IMR-90 (cell line): ENCODE measurements around the gene SLC9A1. TPM values are rescaled to one million over a fixed set of nuclear protein-coding genes. Genes with fewer than 3 reads are reported as not detected.

Source experiments
- ATAC-seq: fragments of 200-7000 bp; cut with Tn5 transposase; 2 replicates; pipeline ENCODE4 v1.9.1; 2020; ENCODE audit warnings: low read depth, mild to moderate bottlenecking, moderate library complexity
- BruUV-seq: library from RNA; stranded (reverse); fragments of 400-500 nt; replicated peaks from 2 replicates; lab custom pipeline; 2021; lab: Mats Ljungman, UMichigan
- CTCF ChIA-PET: fragments of 300-600 bp; formaldehyde crosslinking; extraction: SDS; loops from one replicate; lab custom pipeline; 2021; ENCODE audit warnings: antibody characterized with exemption; lab: Yijun Ruan, JAX
- POLR2A ChIA-PET: fragments of 300-600 bp; sonication (Branson Sonifier 250); formaldehyde crosslinking; loops from one replicate; lab custom pipeline; 2022; ENCODE audit warnings: antibody characterized with exemption; ENCODE audit not compliant: unreplicated experiment; lab: Charles Lee
- DNase-seq: peaks from one replicate; pipeline ENCODE4 v3.0.0; 2013
- H2AFZ ChIP-seq: replicated peaks from 2 replicates; pipeline ENCODE3; 2013; ENCODE audit warnings: low read length, mild to moderate bottlenecking; ENCODE audit not compliant: poor library complexity
- H2AK5ac ChIP-seq: 2 replicates; pipeline ENCODE4 v1.6.1; 2013; ENCODE audit warnings: low read depth, low read length, inconsistent platforms
- H2AK9ac ChIP-seq: replicated peaks from 2 replicates; pipeline ENCODE3; 2013; ENCODE audit warnings: mild to moderate bottlenecking, low read depth, low read length, moderate library complexity; ENCODE audit not compliant: poor library complexity
- H2BK120ac ChIP-seq: 2 replicates; pipeline ENCODE4 v1.6.1; 2013; ENCODE audit warnings: low read depth, low read length, inconsistent platforms
- H2BK15ac ChIP-seq: 3 replicates; pipeline ENCODE4 v1.6.1; 2013; ENCODE audit warnings: low read depth, low read length, inconsistent platforms
- H2BK20ac ChIP-seq: 2 replicates; pipeline ENCODE4 v1.6.1; 2013; ENCODE audit warnings: low read depth, mild to moderate bottlenecking, inconsistent platforms, low read length, moderate library complexity
- H2BK5ac ChIP-seq: 2 replicates; pipeline ENCODE4 v1.6.1; 2013; ENCODE audit warnings: mild to moderate bottlenecking, low read depth, low read length, inconsistent platforms; ENCODE audit not compliant: poor library complexity, severe bottlenecking
- H3K14ac ChIP-seq: replicated peaks from 2 replicates; pipeline ENCODE4 v1.6.1; 2013; ENCODE audit warnings: low read depth, low read length, inconsistent platforms
- H3K18ac ChIP-seq: 2 replicates; pipeline ENCODE4 v1.6.1; 2013; ENCODE audit warnings: low read depth, low read length, control low read depth
- H3K23ac ChIP-seq: 2 replicates; pipeline ENCODE4 v1.6.1; 2013; ENCODE audit warnings: low read depth, low read length, inconsistent platforms
- H3K27ac ChIP-seq: 2 replicates; pipeline ENCODE4 v1.5.1; 2013; ENCODE audit warnings: mild to moderate bottlenecking, control low read depth, low read length; ENCODE audit not compliant: insufficient read depth
- H3K27me3 ChIP-seq: 2 replicates; pipeline ENCODE4 v1.6.1; 2013; ENCODE audit warnings: low read length; ENCODE audit not compliant: control insufficient read depth, insufficient read depth
- H3K36me3 ChIP-seq: 2 replicates; pipeline ENCODE4 v1.6.1; 2013; ENCODE audit warnings: low read length, mixed read lengths; ENCODE audit not compliant: control insufficient read depth, insufficient read depth
- H3K4ac ChIP-seq: 2 replicates; pipeline ENCODE4 v1.6.1; 2013; ENCODE audit warnings: low read depth, low read length, inconsistent platforms
- H3K4me1 ChIP-seq: 2 replicates; pipeline ENCODE4 v1.6.1; 2013; ENCODE audit warnings: low read length, mixed read lengths; ENCODE audit not compliant: control insufficient read depth, insufficient read depth
- H3K4me2 ChIP-seq: 2 replicates; pipeline ENCODE4 v1.6.1; 2013; ENCODE audit warnings: low read depth, mild to moderate bottlenecking, control low read depth, low read length, moderate library complexity
- H3K4me3 ChIP-seq: 2 replicates; pipeline ENCODE4 v1.5.1; 2013; ENCODE audit warnings: low read depth, mild to moderate bottlenecking, control low read depth, low read length, moderate library complexity; ENCODE audit not compliant: insufficient read depth
- H3K56ac ChIP-seq: 2 replicates; pipeline ENCODE4 v1.6.1; 2013; ENCODE audit warnings: low read length, inconsistent platforms; ENCODE audit not compliant: insufficient read depth; ENCODE audit errors: extremely low read depth
- H3K79me1 ChIP-seq, 2 experiments: 2 replicates each; pipeline ENCODE4 v1.6.1; 2013; ENCODE audit warnings: low read length in 2 of 2, inconsistent platforms in 1 of 2, low read depth in 1 of 2
- H3K9ac ChIP-seq: 2 replicates; pipeline ENCODE4 v1.6.1; 2013; ENCODE audit warnings: low read depth, low read length, control low read depth
- H3K9me1 ChIP-seq: 2 replicates; pipeline ENCODE4 v1.6.1; 2013; ENCODE audit warnings: low read length, inconsistent platforms; ENCODE audit not compliant: insufficient read depth
- H3K9me3 ChIP-seq: 2 replicates; pipeline ENCODE4 v1.6.1; 2013; ENCODE audit warnings: low read length; ENCODE audit not compliant: control insufficient read depth, insufficient read depth
- H4K20me1 ChIP-seq: 2 replicates; pipeline ENCODE4 v1.6.1; 2013; ENCODE audit warnings: low read length, inconsistent platforms; ENCODE audit not compliant: insufficient read depth
- H4K5ac ChIP-seq: 2 replicates; pipeline ENCODE4 v1.6.1; 2013; ENCODE audit warnings: mild to moderate bottlenecking, low read depth, low read length, control low read depth
- H4K8ac ChIP-seq, 2 experiments: 2 replicates each; pipeline ENCODE4 v1.6.1; 2013; ENCODE audit warnings: low read depth in 2 of 2, low read length in 2 of 2, control low read depth in 1 of 2, inconsistent platforms in 1 of 2
- H4K91ac ChIP-seq: 2 replicates; pipeline ENCODE4 v1.6.1; 2013; ENCODE audit warnings: low read depth, low read length, inconsistent platforms; ENCODE audit not compliant: insufficient read depth
- BHLHE40 ChIP-seq: fragments of 150-350 bp; IDR thresholded peaks from 2 replicates; pipeline ENCODE4 v1.6.1; 2016; ENCODE audit warnings: mild to moderate bottlenecking, low read depth, low read length
- CEBPB ChIP-seq: IDR thresholded peaks from 2 replicates; pipeline ENCODE4 v1.6.1; 2012; ENCODE audit warnings: low read depth, low read length, improper control_type of control experiment
- CHD1 ChIP-seq: IDR thresholded peaks from 2 replicates; pipeline ENCODE4 v1.6.1; 2012; ENCODE audit warnings: low read depth, low read length, improper control_type of control experiment
- ELK1 ChIP-seq: fragments of 150-350 bp; IDR thresholded peaks from 2 replicates; pipeline ENCODE4 v1.6.1; 2016; ENCODE audit warnings: low read depth, mild to moderate bottlenecking, low read length, moderate library complexity, borderline replicate concordance
- FOS ChIP-seq: fragments of 150-350 bp; IDR thresholded peaks from 2 replicates; pipeline ENCODE4 v1.6.1; 2016; ENCODE audit warnings: low read depth, low read length
- MAFK ChIP-seq: IDR thresholded peaks from 2 replicates; pipeline ENCODE4 v1.6.1; 2012; ENCODE audit warnings: low read depth, low read length, improper control_type of control experiment
- MAZ ChIP-seq: IDR thresholded peaks from 2 replicates; pipeline ENCODE4 v1.6.1; 2012; ENCODE audit warnings: low read depth, mild to moderate bottlenecking, low read length, improper control_type of control experiment, moderate library complexity, borderline replicate concordance
- MXI1 ChIP-seq: IDR thresholded peaks from 2 replicates; pipeline ENCODE4 v1.6.1; 2012; ENCODE audit warnings: low read depth, mild to moderate bottlenecking, low read length, moderate library complexity, borderline replicate concordance
- NFE2L2 ChIP-seq: fragments of 150-350 bp; IDR thresholded peaks from 2 replicates; pipeline ENCODE4 v1.6.1; 2016; ENCODE audit warnings: low read depth, mild to moderate bottlenecking, low read length
- POLR2A ChIP-seq: IDR thresholded peaks from 2 replicates; pipeline ENCODE4 v1.6.1; 2012; ENCODE audit warnings: mild to moderate bottlenecking, low read depth, low read length
- RAD21 ChIP-seq: IDR thresholded peaks from 2 replicates; pipeline ENCODE4 v1.6.1; 2012; ENCODE audit warnings: low read length, improper control_type of control experiment
- RCOR1 ChIP-seq: IDR thresholded peaks from 2 replicates; pipeline ENCODE4 v1.6.1; 2012; ENCODE audit warnings: mild to moderate bottlenecking, low read length, improper control_type of control experiment; ENCODE audit not compliant: insufficient replicate concordance
- RFX5 ChIP-seq: IDR thresholded peaks from 2 replicates; pipeline ENCODE4 v1.8.0; 2012; ENCODE audit warnings: low read depth, mild to moderate bottlenecking, low read length, moderate library complexity
- SMC3 ChIP-seq: fragments of 150-350 bp; IDR thresholded peaks from 2 replicates; pipeline ENCODE4 v1.6.1; 2016; ENCODE audit warnings: low read depth, mild to moderate bottlenecking, antibody characterized with exemption, low read length, moderate library complexity
- WGBS, 2 experiments: methylation state at CpG; one replicate each; pipeline versions ENCODE4 v1.1.5 to v1.1.7; 2013; ENCODE audit warnings: missing lambda C conversion rate in 2 of 2; ENCODE audit not compliant: insufficient read length in 1 of 2; ENCODE audit errors: extremely low coverage in 2 of 2; 5-methylcytosine and 5-hydroxymethylcytosine counted together
- dilution Hi-C: fragments of 300-500 bp; cut with HindIII; formaldehyde crosslinking; loops from one replicate; pipeline ENCODE4 v1.14.3; 2018; ENCODE audit warnings: low sequenced_read_pairs; ENCODE audit not compliant: unreplicated experiment
- in situ Hi-C: fragments of 300-500 bp; cut with MboI; formaldehyde crosslinking; loops from 3 replicates; pipeline ENCODE4 v1.14.3; 2019; ENCODE audit warnings: low sequenced_read_pairs, inconsistent platforms, mixed read lengths
- intact Hi-C: fragments of 100-400 bp; cut with micrococcal nuclease; formaldehyde crosslinking; loops from 2 replicates; pipeline ENCODE4 v1.10.0; 2022
- polyA plus RNA-seq, 3 experiments: library from polyadenylated mRNA; depleted of rRNA; stranded (reverse); fragments of >200 nt; gene quantifications; 2 replicates each; pipeline ENCODE4 v1.2.3, GENCODE V29; 2012; ENCODE audit warnings: low replicate concordance in 1 of 3
- total RNA-seq: library from RNA; depleted of rRNA; stranded (reverse); fragments of >200 nt; gene quantifications from 2 replicates; pipeline ENCODE4 v1.2.3, GENCODE V29; 2012
- TF ChIP-seq, protein P1 (sequence below): fragments of 150-350 bp; IDR thresholded peaks from 2 replicates; pipeline ENCODE4 v1.6.1; 2017; ENCODE audit warnings: mild to moderate bottlenecking, antibody characterized with exemption, low read length, low read depth
- TF ChIP-seq, protein P2 (sequence below): conservative IDR thresholded peaks from 2 replicates; pipeline ENCODE4 v1.5.1; 2012; ENCODE audit warnings: mild to moderate bottlenecking, low read depth, low read length, improper control_type of control experiment

Gene SLC9A1
- total and polyA plus RNA-seq, 2 of the 4 experiments (the other 2 are of a cell fraction) = 2.0 to 21.2 TPM

- Histone ChIP-seq H3K56ac (no peak overlapping the region), H4K5ac (no peak overlapping the region), H3K4me3 (no peak overlapping the region), H2BK20ac (no peak overlapping the region), H4K91ac (no peak overlapping the region), H3K27ac (no peak overlapping the region), H3K9me1 (peaks cover 19% of the 10 kb centered on the region; the same call in 1 of the 2 replicates), H2AK5ac (peak overlapping the region; percentile 9; the same call in 1 of the 2 replicates), H3K9ac (no peak overlapping the region), H3K9me3 (no peaks in the 10 kb centered on the region), H3K23ac (peak overlapping the region; percentile 19; the same call in 1 of the 2 replicates), H2BK5ac (no peak overlapping the region), H4K20me1 (peaks cover 23% of the 10 kb centered on the region), H2AFZ (no peak overlapping the region), H3K4ac (no peak overlapping the region), H2AK9ac (no peak overlapping the region), H3K14ac (no peak overlapping the region), H2BK120ac (no peak overlapping the region), H2BK15ac (no peak overlapping the region), H3K79me1 (peaks cover 22 to 66% of the 10 kb centered on the region in 2 experiments; a peak in 3 of 4 replicates), H4K8ac (no peak overlapping the region), H3K36me3 (no peaks in the 10 kb centered on the region), H3K4me2 (no peak overlapping the region), H3K4me1 (peaks cover 3% of the 10 kb centered on the region; the same call in 1 of the 2 replicates), H3K18ac (no peak overlapping the region), H3K27me3 (no peaks in the 10 kb centered on the region)
- intact Hi-C loops (no loop called here), in situ Hi-C loops (no loop called here), dilution Hi-C loops (no loop called here)
- ATAC-seq (no peak), DNase-seq (no peak)
- ChIA-PET POLR2A (no interaction called here), CTCF (no interaction called here)
- BruUV-seq = no TSS peak
- no CpG with 5 or more reads among the region's 5 CpGs for WGBS, 2 experiments
- TF ChIP-seq ELK1 (no peak), POLR2A (no peak), BHLHE40 (no peak), MXI1 (no peak), CHD1 (no peak), RAD21 (no peak), RCOR1 (no peak), SMC3 (no peak), RFX5 (no peak), CEBPB (no peak), FOS (no peak), MAZ (no peak), NFE2L2 (no peak), MAFK (no peak)
- TF ChIP-seq, protein P1, sequence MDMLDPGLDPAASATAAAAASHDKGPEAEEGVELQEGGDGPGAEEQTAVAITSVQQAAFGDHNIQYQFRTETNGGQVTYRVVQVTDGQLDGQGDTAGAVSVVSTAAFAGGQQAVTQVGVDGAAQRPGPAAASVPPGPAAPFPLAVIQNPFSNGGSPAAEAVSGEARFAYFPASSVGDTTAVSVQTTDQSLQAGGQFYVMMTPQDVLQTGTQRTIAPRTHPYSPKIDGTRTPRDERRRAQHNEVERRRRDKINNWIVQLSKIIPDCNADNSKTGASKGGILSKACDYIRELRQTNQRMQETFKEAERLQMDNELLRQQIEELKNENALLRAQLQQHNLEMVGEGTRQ = no peak
- TF ChIP-seq, protein P2, sequence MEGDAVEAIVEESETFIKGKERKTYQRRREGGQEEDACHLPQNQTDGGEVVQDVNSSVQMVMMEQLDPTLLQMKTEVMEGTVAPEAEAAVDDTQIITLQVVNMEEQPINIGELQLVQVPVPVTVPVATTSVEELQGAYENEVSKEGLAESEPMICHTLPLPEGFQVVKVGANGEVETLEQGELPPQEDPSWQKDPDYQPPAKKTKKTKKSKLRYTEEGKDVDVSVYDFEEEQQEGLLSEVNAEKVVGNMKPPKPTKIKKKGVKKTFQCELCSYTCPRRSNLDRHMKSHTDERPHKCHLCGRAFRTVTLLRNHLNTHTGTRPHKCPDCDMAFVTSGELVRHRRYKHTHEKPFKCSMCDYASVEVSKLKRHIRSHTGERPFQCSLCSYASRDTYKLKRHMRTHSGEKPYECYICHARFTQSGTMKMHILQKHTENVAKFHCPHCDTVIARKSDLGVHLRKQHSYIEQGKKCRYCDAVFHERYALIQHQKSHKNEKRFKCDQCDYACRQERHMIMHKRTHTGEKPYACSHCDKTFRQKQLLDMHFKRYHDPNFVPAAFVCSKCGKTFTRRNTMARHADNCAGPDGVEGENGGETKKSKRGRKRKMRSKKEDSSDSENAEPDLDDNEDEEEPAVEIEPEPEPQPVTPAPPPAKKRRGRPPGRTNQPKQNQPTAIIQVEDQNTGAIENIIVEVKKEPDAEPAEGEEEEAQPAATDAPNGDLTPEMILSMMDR = no peak
These were observed 21.8 kb downstream of the SLC9A1 start for GRCh38 chr1:27133158-27133557.
